Omental fat pad (tissue), 4 donors: ENCODE results near the gene EFNA5. TPM values are rescaled to one million over a fixed set of nuclear protein-coding genes. Genes with fewer than 3 reads are reported as not detected.

Source experiments
- ATAC-seq: fragments of 150-250 bp; one replicate; pipeline ENCODE4 v1.9.1; 2016; ENCODE audit warnings: mild to moderate bottlenecking, moderate library complexity; ENCODE audit not compliant: low FRiP score
- DNase-seq: peaks from one replicate; pipeline ENCODE4 v3.0.0-alpha.2; 2019; ENCODE audit warnings: low spot score
- CTCF ChIP-seq, 3 donors: fragments of 450-650 bp; IDR thresholded peaks; one replicate each; pipeline ENCODE4 v1.5.1; 2016 to 2017; ENCODE audit warnings: antibody characterized with exemption in 3 of 3, mild to moderate bottlenecking in 3 of 3, moderate library complexity in 2 of 3
- total RNA-seq, 4 donors: library from RNA; depleted of rRNA; stranded (reverse); fragments of >200 nt; gene quantifications; one replicate each; pipeline ENCODE4 v1.1.0, GENCODE V29; 2016

EFNA5 gene
- total RNA-seq, 4 donors from 2014 or later: 9.0 to 26.3 (median 14.0) TPM

- no peak for TF ChIP-seq CTCF (IDR thresholded peaks at IDR 0.05)
- no peak for DNase-seq
- ATAC-seq: no peak
Measured at GRCh38 chr5:107517185-107518033, 153.3 kb downstream of the EFNA5 start.

GRCh38 chr5:107516452-107517184 is 154.1 kb downstream of the EFNA5 start:
- DNase-seq (no peak), ATAC-seq (no peak)
- no peak for TF ChIP-seq CTCF (IDR thresholded peaks at IDR 0.05)

GRCh38 chr5:107515521-107516080 is 155.1 kb downstream of the EFNA5 start:
- TF ChIP-seq CTCF (IDR thresholded peaks at IDR 0.05): no peak
- no peak for ATAC-seq
- no peak for DNase-seq

- no peak for TF ChIP-seq CTCF (IDR thresholded peaks at IDR 0.05)
- DNase-seq (no peak), ATAC-seq (peak; percentile 67)
Measured at GRCh38 chr5:107514305-107514704, 156.4 kb downstream of the EFNA5 start.

- DNase-seq (no peak), ATAC-seq (no peak)
- no peak for TF ChIP-seq CTCF (IDR thresholded peaks at IDR 0.05)
Measured at GRCh38 chr5:107513337-107514085, 157.2 kb downstream of the EFNA5 start.

- TF ChIP-seq CTCF (IDR thresholded peaks at IDR 0.05): no peak
- no peak for DNase-seq
- no peak for ATAC-seq
Measured at GRCh38 chr5:107512029-107512428, 158.7 kb downstream of the EFNA5 start.
